ENCODE data around the gene CREBL2.

CREBL2 gene

GRCh38 chr12:12673296-12673695 is 61.6 kb downstream of the CREBL2 start:
- DNase-seq (ENCODE audit: low spot score) = no peak
- TF ChIP-seq, protein P1, sequence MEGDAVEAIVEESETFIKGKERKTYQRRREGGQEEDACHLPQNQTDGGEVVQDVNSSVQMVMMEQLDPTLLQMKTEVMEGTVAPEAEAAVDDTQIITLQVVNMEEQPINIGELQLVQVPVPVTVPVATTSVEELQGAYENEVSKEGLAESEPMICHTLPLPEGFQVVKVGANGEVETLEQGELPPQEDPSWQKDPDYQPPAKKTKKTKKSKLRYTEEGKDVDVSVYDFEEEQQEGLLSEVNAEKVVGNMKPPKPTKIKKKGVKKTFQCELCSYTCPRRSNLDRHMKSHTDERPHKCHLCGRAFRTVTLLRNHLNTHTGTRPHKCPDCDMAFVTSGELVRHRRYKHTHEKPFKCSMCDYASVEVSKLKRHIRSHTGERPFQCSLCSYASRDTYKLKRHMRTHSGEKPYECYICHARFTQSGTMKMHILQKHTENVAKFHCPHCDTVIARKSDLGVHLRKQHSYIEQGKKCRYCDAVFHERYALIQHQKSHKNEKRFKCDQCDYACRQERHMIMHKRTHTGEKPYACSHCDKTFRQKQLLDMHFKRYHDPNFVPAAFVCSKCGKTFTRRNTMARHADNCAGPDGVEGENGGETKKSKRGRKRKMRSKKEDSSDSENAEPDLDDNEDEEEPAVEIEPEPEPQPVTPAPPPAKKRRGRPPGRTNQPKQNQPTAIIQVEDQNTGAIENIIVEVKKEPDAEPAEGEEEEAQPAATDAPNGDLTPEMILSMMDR (IDR thresholded peaks at IDR 0.05; ENCODE audit: borderline replicate concordance, control extremely low read depth, extremely low read depth, insufficient read depth, missing control alignments) = no peak
- in situ Hi-C loops (cut with MboI; ENCODE audit: low sequenced_read_pairs, unreplicated experiment) = no loop called here

DNA sequence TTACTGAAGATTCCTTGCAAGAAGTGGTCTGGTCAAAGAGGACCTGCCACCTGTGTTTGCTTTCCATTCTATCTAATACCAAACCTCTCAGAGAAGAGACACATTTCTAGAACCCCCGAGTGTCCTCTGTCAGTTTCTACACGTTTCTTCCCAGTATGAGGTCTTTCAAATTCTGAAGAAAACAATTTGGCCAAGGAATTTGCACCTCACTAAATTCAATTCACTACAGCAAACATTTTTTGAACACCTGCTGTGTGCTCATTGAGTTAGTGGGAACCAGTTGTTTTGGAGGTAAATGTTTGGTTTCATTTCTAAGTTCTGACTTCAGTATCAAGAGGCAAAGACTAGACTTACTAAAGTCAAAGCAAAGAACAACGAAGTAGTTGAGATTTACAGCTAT is 64.9 kb downstream of the CREBL2 start:
- DNase-seq (ENCODE audit: low spot score) = no peak
- in situ Hi-C loops (cut with MboI; ENCODE audit: low sequenced_read_pairs, unreplicated experiment) = no loop called here
- TF ChIP-seq, protein P1 (IDR thresholded peaks at IDR 0.05; ENCODE audit: borderline replicate concordance, control extremely low read depth, extremely low read depth, insufficient read depth, missing control alignments) = no peak

GRCh38 chr12:12681061-12681765 is 69.5 kb downstream of the CREBL2 start:
- DNase-seq (ENCODE audit: low spot score) = no peak
- TF ChIP-seq, protein P1 (IDR thresholded peaks at IDR 0.05; ENCODE audit: borderline replicate concordance, control extremely low read depth, extremely low read depth, insufficient read depth, missing control alignments) = no peak
- in situ Hi-C loops (cut with MboI; ENCODE audit: low sequenced_read_pairs, unreplicated experiment) = no loop called here

GRCh38 chr12:12682284-12682683 is 70.6 kb downstream of the CREBL2 start:
- DNase-seq (ENCODE audit: low spot score) = no peak
- in situ Hi-C loops (cut with MboI; ENCODE audit: low sequenced_read_pairs, unreplicated experiment) = no loop called here
- TF ChIP-seq, protein P1 (IDR thresholded peaks at IDR 0.05; ENCODE audit: borderline replicate concordance, control extremely low read depth, extremely low read depth, insufficient read depth, missing control alignments) = no peak

- TF ChIP-seq, protein P1 (IDR thresholded peaks at IDR 0.05; ENCODE audit: borderline replicate concordance, control extremely low read depth, extremely low read depth, insufficient read depth, missing control alignments) = no peak
- in situ Hi-C loops (cut with MboI; ENCODE audit: low sequenced_read_pairs, unreplicated experiment) = no loop called here
- DNase-seq (ENCODE audit: low spot score) = no peak
Measured at GRCh38 chr12:12683136-12683697, 71.5 kb downstream of the CREBL2 start.

DNA sequence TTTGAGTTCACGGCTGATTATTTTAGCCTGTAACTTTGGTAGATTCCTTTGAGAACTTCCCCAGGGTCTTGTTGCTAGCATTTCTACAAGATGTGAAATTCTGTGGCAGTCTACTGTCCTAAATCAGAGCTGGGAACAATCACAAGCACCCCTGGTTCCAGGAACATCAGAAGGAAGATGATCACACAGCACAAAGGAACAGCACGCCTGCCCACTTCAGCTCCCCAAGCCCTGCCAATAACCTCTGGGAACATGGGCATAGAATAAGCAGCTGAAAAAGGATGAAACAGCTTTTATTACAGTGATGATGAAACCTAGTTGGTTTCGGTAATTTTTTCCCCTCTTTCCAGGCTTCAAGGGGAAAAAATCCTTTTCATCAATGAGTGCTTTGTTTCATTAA is 72.0 kb downstream of the CREBL2 start:
- DNase-seq (ENCODE audit: low spot score) = no peak
- in situ Hi-C loops (cut with MboI; ENCODE audit: low sequenced_read_pairs, unreplicated experiment) = no loop called here
- TF ChIP-seq, protein P1 (IDR thresholded peaks at IDR 0.05; ENCODE audit: borderline replicate concordance, control extremely low read depth, extremely low read depth, insufficient read depth, missing control alignments) = no peak

All from GM13976 (cell line).